AG09319 (cell line): Measurements from ENCODE around the gene OXTR.

Experiments used
- DNase-seq: peaks from one replicate; pipeline ENCODE4 v3.0.0-alpha.2; 2010; ENCODE audit warnings: low read depth; ENCODE audit errors: extremely low read depth
- TF ChIP-seq, protein P1 (sequence below): IDR thresholded peaks from 2 replicates; pipeline ENCODE4 v1.5.1; 2011; ENCODE audit warnings: low read depth, mild to moderate bottlenecking, inconsistent platforms, low read length, moderate library complexity

Gene OXTR

DNA sequence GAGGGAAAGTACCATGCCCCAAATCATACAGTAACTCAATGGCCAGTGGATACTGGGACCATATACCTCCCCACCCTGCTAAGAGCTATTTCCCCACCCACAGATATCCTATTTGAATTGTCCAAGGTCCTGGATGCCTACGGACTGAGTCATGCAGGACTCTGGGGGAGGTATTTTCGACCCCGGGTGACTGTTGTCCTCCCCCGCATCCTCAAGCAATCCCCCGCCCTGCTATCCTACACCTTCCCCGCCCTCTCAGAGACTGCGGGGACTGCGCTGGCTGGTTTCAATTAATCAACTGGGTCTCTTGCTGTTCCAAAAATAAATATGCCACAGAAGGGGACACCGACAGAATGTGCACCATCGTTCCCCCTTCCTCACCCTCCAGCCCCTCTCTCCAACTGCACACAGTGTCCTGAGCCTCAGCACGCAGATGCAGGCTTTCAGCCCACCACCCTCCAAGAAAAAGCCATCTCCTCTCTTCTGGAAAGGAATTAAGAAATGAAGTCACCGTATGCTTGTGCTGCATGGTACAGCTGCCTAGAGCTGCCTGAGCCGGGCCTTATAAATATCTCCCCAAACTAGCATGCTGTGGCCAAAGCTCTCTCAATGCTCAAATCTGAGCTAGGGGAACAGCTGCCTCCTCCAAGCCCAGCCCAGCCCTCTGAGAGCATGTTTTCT is 27.7 kb downstream of the OXTR start:
- DNase-seq: peak; percentile 39
- TF ChIP-seq, protein P1, sequence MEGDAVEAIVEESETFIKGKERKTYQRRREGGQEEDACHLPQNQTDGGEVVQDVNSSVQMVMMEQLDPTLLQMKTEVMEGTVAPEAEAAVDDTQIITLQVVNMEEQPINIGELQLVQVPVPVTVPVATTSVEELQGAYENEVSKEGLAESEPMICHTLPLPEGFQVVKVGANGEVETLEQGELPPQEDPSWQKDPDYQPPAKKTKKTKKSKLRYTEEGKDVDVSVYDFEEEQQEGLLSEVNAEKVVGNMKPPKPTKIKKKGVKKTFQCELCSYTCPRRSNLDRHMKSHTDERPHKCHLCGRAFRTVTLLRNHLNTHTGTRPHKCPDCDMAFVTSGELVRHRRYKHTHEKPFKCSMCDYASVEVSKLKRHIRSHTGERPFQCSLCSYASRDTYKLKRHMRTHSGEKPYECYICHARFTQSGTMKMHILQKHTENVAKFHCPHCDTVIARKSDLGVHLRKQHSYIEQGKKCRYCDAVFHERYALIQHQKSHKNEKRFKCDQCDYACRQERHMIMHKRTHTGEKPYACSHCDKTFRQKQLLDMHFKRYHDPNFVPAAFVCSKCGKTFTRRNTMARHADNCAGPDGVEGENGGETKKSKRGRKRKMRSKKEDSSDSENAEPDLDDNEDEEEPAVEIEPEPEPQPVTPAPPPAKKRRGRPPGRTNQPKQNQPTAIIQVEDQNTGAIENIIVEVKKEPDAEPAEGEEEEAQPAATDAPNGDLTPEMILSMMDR: no peak

DNA sequence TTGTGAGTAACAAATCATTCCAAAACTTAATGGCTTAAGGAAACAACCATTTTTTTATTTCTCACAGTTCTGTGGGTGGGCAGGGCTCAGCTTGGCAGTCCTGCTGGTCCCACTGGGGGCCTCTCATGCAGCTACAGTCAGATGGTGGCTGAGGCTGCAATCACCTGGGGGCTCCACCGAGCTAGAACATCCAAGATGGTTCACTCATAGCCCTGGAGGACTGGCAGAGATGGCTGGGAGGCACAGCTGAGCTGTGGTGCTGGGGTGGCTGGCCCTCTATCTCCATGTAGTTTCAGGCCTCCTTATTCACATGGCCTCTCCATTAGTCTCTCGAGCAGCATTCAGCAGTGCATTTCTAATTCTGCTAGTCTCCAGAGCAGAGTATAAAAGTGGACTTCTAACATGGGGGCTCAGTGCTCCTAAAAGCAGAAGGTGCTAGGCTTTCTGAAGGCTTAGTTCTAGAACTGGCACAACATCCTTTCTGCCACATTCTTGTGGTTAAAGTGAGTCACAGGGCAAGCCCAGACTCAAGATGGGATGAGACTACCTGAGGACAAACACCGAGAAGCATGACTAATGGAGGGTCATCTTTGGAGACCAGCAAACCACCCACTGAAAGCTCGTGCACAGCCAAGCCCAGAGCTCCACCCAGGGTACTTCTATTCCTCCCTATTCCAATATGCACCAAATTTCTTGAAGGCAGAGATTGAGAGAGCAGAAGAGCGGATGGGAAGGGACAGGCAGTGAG is 29.5 kb downstream of the OXTR start:
- DNase-seq: no peak
- TF ChIP-seq, protein P1: no peak

DNA sequence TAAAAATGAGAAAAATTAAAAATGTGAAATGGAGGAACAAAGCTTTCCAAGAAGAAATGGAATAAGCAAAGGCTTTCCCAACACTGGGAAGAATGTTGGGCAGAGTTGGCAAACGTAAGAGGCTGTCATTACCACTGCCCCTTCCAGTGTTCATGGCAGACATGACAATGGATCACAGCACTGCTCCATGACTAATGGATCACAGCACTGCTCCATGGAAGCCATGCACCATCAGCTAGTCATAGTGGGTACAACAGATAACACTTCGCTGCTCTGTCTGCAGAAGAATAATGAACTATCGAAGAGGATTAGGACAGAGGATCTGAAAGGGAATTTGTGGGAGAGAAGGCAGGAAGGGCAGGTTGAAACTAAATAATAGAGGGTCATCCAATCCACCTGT is 30.8 kb downstream of the OXTR start:
- TF ChIP-seq, protein P1: no peak
- DNase-seq: no peak

DNA sequence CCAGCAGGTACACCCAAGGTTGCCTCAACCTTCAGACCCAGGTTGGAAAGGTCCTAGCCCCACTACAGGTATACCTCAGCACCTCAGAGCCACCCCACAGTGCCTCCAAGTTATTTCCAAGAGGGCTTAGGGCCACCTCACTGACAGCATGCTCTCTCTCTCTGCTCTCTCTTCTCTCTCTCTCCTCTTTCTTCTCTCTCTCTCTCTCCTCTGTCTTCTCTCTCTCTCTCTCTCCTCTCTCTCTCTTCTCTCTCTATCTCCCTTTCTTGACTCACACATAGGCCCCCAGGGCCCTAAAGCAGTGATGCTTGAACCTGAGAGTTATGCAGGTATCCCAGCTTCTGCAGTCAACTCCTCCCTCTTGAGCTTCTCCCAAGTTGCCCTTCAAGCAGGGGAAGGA is 31.6 kb downstream of the OXTR start:
- TF ChIP-seq, protein P1: no peak
- DNase-seq: no peak

DNA sequence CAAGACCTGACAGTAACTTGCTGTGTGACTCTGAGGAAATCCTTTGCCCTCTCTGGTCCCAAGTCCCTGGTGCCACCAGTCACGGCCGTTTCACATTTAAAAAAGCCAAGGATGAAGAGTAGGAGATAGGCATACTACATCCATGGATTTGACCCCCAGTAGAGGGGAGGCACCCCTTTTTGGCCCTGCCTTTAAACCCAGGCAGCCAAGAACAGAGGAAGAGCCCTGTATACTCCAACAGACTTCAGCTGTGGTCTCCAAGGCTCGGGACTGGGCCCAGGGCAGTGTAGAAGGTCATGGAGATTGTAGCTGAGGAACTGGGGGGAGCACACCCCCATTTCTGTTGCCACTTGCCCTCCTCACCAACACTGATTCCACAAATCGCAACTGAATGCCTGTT is 32.1 kb downstream of the OXTR start:
- no peak for DNase-seq
- TF ChIP-seq, protein P1: no peak

DNA sequence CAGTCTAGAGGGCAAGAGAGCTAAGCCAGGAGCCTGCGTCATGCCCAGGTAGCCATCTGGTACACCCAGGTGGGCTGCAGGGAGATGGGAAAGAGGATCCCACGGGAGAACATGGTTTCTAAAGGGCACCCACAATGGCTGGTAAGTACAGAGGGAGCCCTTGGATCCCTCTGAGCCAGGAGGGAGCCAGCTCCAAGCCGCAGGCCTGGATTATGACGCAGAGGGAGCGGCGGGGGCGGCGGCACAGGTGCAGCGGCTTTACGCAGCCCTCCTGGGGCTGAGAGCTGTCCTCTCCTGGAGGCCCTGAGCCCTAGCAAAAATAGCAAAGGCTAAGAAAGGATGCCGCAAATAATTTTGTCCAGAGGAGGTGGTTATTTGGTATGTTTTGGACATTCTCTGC is 33.0 kb downstream of the OXTR start:
- TF ChIP-seq, protein P1: no peak
- DNase-seq: no peak

DNA sequence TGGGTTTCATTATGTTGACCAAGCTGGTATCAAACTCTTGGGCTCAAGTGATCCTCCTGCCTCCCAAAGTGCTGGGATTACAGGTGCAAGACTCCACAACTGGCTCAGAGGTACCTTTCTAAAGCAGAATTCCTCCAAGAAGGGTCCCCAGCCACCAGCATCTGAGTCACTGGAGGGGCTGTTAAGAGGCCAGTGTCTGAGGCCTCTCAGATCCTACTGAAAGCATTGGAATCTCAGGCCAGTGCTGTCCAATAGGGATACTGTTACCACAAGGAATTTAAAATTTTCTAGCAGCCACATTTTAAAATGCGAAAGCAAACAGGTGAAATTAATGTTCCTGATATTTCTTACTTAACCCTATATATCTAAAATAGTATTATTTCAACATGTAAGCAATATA is 34.5 kb downstream of the OXTR start:
- no peak for DNase-seq
- TF ChIP-seq, protein P1: no peak
